HL-60/S4 (cell line): ENCODE measurements around the gene ZNF366.
"Not testable (repeated sequence)": the region's sequence is repeated elsewhere in the genome, so short reads cannot be mapped to it uniquely, and the experiment has no call there.

Experiments
- in situ Hi-C: fragments of 300-500 bp; cut with MboI; formaldehyde crosslinking; loops from 2 replicates; pipeline ENCODE4 v1.14.3; 2022; ENCODE audit warnings: low sequenced_read_pairs

ZNF366 gene

DNA sequence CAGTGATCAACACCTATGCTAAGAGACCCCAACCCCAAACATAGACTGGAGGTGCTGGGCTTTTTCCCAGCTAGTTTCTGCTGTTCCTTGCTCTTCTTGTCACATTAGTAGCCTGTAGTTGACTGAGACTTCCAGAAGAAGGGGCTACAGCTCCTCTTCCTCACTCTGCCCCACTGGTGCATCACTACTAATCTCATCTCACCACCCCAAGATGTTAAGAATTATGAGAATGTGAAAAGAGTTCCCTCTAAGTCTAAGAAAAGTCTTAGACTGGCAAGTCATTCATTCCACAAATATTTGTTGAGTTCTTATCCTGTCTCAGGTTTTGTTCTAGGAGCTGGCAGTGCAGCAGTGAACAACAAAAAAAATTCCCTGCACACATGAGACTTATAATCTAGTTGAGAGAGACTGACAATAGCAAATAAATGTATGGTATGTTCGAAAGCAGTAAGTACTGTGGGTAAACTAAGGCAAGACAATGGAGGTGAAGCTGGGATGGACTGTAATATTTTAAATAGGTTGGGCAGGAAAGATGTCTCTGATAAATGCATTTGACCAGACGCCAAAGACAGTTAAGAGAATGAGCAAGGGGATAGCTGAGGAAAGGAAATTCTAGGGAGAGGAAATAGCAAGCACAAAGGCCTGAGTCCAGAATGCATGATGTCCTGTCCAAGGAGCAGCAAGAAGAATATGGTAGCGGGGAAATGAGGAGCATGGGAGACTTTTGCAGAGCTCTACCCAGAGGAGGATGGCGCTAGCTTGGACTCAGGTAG, 94.7 kb downstream of the ZNF366 start:
- in situ Hi-C loops = no loop called here

GRCh38 chr5:72410688-72411295, 96.4 kb downstream of the ZNF366 start:
- in situ Hi-C loops = no loop called here

DNA sequence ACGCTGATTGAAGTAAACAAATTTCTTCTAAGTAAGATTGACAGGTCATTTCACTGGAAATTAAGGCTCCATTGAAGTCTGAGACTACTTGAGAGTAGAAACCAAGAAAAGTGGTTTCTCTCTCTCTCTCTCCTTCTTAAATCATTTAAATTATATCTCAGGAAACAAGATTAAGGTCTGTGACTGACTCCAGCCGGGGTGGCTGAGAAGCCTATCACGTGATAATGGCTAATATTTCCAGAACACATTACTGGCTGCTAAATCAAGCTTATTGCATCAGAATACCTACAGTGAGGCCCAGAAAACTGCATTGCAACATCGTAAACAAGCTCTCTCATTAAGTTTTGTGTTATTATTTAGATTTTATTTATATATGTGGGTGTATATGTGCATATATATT, 98.6 kb downstream of the ZNF366 start:
- in situ Hi-C loops = no loop called here

DNA sequence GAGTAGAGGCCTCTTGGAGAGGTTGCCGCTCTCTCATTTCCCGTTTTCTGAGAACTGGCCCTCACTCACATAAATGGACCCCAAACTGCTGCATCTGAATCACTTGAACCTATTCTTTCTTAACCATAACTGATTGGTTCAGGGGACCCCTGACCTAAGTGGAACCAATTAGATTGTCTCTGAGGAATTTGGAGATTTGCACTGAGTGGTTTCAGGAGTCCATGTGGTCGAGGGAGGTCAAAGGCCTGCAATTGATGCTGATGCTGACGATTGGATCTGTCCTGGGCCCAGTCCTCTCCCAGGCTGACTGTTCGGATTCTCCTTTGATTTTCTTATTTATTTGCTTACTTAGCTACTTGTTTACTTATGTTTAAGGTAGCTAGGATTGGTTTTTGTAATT, 99.1 kb downstream of the ZNF366 start:
- in situ Hi-C loops = no loop called here

GRCh38 chr5:72407541-72407940, 99.7 kb downstream of the ZNF366 start:
- in situ Hi-C loops = no loop called here

- in situ Hi-C loops = no loop called here
These were observed 100.1 kb downstream of the ZNF366 start for GRCh38 chr5:72407078-72407477.

GRCh38 chr5:72404771-72405170, 102.4 kb downstream of the ZNF366 start:
- in situ Hi-C loops = not testable (repeated sequence)

DNA sequence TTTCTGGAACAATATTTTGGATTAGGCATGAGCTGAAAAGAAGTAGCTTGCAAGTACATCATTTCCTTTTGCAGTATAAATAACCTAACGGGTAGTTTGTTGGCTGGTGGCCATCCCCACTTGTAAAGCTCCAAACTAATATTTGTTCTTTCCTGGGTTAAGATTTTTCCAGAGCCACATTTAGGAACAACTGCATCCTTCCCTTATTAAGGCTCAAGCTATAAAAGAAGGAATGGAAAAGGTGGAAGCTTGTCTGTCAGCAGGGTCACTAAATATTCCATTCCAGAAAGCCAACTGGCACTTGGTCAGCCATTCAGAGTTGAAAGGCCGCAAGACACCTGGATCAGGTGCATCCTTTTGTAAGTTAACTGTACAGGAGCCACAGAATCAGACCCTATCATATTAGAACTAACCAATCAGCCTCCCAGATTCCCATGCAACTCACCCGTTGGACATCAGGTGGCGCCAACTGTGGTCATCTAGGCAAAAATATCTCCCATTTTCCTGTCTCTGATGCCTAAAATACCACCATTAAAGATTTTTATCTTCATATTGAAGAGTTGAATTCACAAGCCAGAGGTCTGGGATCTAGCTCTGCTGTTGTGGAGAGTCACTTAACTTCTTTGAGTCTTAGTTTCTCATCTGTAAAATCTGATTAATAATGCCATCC, 104.1 kb downstream of the ZNF366 start:
- in situ Hi-C loops = no loop called here

GRCh38 chr5:72402381-72402890, 104.8 kb downstream of the ZNF366 start:
- in situ Hi-C loops = no loop called here

DNA sequence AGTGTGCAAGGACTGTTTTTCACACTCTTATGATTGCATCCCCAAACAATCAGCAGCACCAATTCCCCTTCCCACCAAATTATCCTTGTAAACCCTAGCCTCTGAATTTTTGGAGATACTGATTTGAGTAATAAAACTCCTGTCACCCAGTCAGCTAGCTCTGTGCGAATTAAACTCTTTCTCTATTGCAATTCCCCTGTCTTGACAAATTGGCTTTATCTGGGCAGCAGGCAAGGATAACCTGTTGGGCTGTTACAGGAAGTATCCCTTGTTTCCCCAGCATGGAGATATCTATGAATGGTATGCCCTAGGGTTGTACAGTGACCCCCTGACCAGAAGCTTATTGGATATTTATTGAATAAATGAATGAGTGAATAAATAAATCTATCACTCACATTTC, 106.3 kb downstream of the ZNF366 start:
- in situ Hi-C loops = no loop called here

- in situ Hi-C loops = no loop called here
These were observed 109.4 kb downstream of the ZNF366 start for GRCh38 chr5:72397836-72398235.

GRCh38 chr5:72394688-72395087, 112.5 kb downstream of the ZNF366 start:
- in situ Hi-C loops = no loop called here

GRCh38 chr5:72393052-72393451, 114.2 kb downstream of the ZNF366 start:
- in situ Hi-C loops = no loop called here
